GM21786 (cell line): ENCODE data around the gene GON4L.
"Not testable (repeated sequence)": the region's sequence is repeated elsewhere in the genome, so short reads cannot be mapped to it uniquely, and the experiment has no call there.

Experiments
- ATAC-seq: cut with Tn5 transposase; IDR thresholded peaks from one replicate; pipeline ENCODE4 v1.9.1; 2021; ENCODE audit not compliant: unreplicated experiment

Gene GON4L

GRCh38 chr1:155827450-155827849 lies 29.6 kb downstream of the GON4L start:
- no peak for ATAC-seq

- no peak for ATAC-seq
Observed at GRCh38 chr1:155816351-155816750, 40.7 kb downstream of the GON4L start.

GRCh38 chr1:155813672-155814071 lies 43.3 kb downstream of the GON4L start:
- no peak for ATAC-seq

- no peak for ATAC-seq
Observed at GRCh38 chr1:155812878-155813277, 44.1 kb downstream of the GON4L start.

- no peak for ATAC-seq
Observed at GRCh38 chr1:155809088-155809487, 47.9 kb downstream of the GON4L start.

GRCh38 chr1:155801149-155801548 lies 55.9 kb downstream of the GON4L start:
- ATAC-seq, result no peak

- ATAC-seq, result not testable (repeated sequence)
Observed at GRCh38 chr1:155795618-155796017, 61.4 kb downstream of the GON4L start.

- no peak for ATAC-seq
Observed at GRCh38 chr1:155794605-155795245, 62.3 kb downstream of the GON4L start.

- no peak for ATAC-seq
Observed at GRCh38 chr1:155793213-155793612, 63.8 kb downstream of the GON4L start.

GRCh38 chr1:155777582-155777981 lies 79.4 kb downstream of the GON4L start:
- no peak for ATAC-seq

- no peak for ATAC-seq
Observed at GRCh38 chr1:155776414-155776813, 80.6 kb downstream of the GON4L start.

- no peak for ATAC-seq
Observed at GRCh38 chr1:155773221-155773620, 83.8 kb downstream of the GON4L start.

- no peak for ATAC-seq
Observed at GRCh38 chr1:155769257-155769656, 87.8 kb downstream of the GON4L start.

GRCh38 chr1:155767399-155767989 lies 89.5 kb downstream of the GON4L start:
- not testable (repeated sequence) for ATAC-seq

GRCh38 chr1:155763989-155764388 lies 93.0 kb downstream of the GON4L start:
- not testable (repeated sequence) for ATAC-seq

- ATAC-seq, result not testable (repeated sequence)
Observed at GRCh38 chr1:155763090-155763815, 93.8 kb downstream of the GON4L start.

- ATAC-seq, result no peak
Observed at GRCh38 chr1:155761736-155762405, 95.1 kb downstream of the GON4L start.

GRCh38 chr1:155760751-155761475 lies 96.1 kb downstream of the GON4L start:
- ATAC-seq, result no peak

- ATAC-seq, result no peak
Observed at GRCh38 chr1:155759966-155760630, 96.9 kb downstream of the GON4L start.

- ATAC-seq, result not testable (repeated sequence)
Observed at GRCh38 chr1:155759017-155759416, 98.0 kb downstream of the GON4L start.
